Mesenchymal stem cell (in vitro differentiated cells and primary cell): ENCODE results near the gene RNF115. TPM values are rescaled to one million over a fixed set of nuclear protein-coding genes. Genes with fewer than 3 reads are reported as not detected.

ENCODE experiments used
- small RNA-seq: library from polyadenylated mRNA; stranded (forward); fragments of <200 nt; extraction: miRNeasy Mini kit (QIAGEN cat#:217004); gene quantifications from one replicate; pipeline ENCODE3, GENCODE V24; 2013; ENCODE audit warnings: low read depth

The RNF115 gene

Small RNAs within 50 kb of the gene (small RNA-seq; reads per million reads assigned to genes)
- not detected for gene MIR6736
